Activated T-cell treated with anti-CD3 and anti-CD28 coated beads, Interleukin-2, amount 50 U/mL, for 1 hour (primary cell): ENCODE results near the gene HIPK3.

Source experiments
- DNase-seq: peaks from one replicate; pipeline ENCODE4 v3.0.0-alpha.2; 2020

HIPK3 gene

GRCh38 chr11:33307984-33308383 lies 50.8 kb downstream of the HIPK3 start:
- no peak for DNase-seq

- DNase-seq: no peak
Observed at GRCh38 chr11:33309118-33309517, 51.9 kb downstream of the HIPK3 start.

- no peak for DNase-seq
Observed at GRCh38 chr11:33310720-33311500, 53.7 kb downstream of the HIPK3 start.

- no peak for DNase-seq
Observed at GRCh38 chr11:33311680-33312079, 54.5 kb downstream of the HIPK3 start.

- no peak for DNase-seq
Observed at GRCh38 chr11:33315822-33316221, 58.6 kb downstream of the HIPK3 start.

- DNase-seq: no peak
Observed at GRCh38 chr11:33317662-33318061, 60.5 kb downstream of the HIPK3 start.

GRCh38 chr11:33320016-33320813 lies 63.0 kb downstream of the HIPK3 start:
- DNase-seq: no peak

- no peak for DNase-seq
Observed at GRCh38 chr11:33320814-33321330, 63.7 kb downstream of the HIPK3 start.

GRCh38 chr11:33321422-33321821 lies 64.2 kb downstream of the HIPK3 start:
- DNase-seq: no peak

GRCh38 chr11:33323421-33323820 lies 66.2 kb downstream of the HIPK3 start:
- no peak for DNase-seq

- DNase-seq: no peak
Observed at GRCh38 chr11:33324302-33324985, 67.3 kb downstream of the HIPK3 start.

- no peak for DNase-seq
Observed at GRCh38 chr11:33325451-33325850, 68.3 kb downstream of the HIPK3 start.

GRCh38 chr11:33329705-33330329 lies 72.6 kb downstream of the HIPK3 start:
- no peak for DNase-seq

GRCh38 chr11:33333816-33334215 lies 76.6 kb downstream of the HIPK3 start:
- no peak for DNase-seq

GRCh38 chr11:33334627-33335026 lies 77.4 kb downstream of the HIPK3 start:
- DNase-seq: no peak

GRCh38 chr11:33339247-33339646 lies 82.1 kb downstream of the HIPK3 start:
- no peak for DNase-seq

GRCh38 chr11:33344611-33345010 lies 87.4 kb downstream of the HIPK3 start:
- no peak for DNase-seq

- DNase-seq: no peak
Observed at GRCh38 chr11:33347490-33348125, 90.4 kb downstream of the HIPK3 start.

- no peak for DNase-seq
Observed at GRCh38 chr11:33350287-33350686, 93.1 kb downstream of the HIPK3 start.

GRCh38 chr11:33358150-33358831 lies 101.1 kb downstream of the HIPK3 start:
- no peak for DNase-seq

- DNase-seq: no peak
Observed at GRCh38 chr11:33360642-33361041, 103.5 kb downstream of the HIPK3 start.
